ENCODE data around the gene CCDC122.

Gene CCDC122

DNA sequence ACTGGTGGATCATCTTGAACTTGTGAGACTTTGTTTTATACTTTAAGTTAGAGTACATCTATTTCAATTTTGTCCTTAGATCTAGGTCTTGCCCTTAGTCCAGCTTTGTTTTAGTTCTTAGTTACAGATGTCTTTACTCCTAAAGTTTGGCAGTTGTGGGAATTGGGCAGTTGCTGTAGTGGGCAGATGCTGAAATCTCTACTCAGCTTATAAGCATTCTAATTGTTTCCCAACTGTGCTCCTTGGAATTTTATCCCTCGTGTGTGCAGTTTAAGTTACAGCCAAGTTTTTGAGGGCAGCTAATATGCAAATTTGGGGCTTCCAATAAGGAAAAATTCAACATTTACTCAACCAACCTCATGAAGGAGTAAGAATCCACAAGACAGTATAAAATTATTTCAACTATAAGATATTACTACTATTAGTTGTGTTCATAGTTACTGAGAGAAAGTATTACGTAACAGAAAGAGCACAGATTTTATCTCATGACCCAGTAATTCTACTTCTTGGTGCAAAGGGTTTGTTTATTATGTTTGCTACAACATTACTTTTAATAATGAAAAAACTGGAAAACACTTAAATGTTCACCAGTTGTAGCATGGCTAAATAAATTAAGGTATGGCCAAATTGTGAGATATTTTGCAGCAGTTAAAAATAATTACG lies 32.9 kb downstream of the CCDC122 start:
- TF ChIP-seq POLR2AphosphoS5 (IDR thresholded peaks at IDR 0.05; ENCODE audit: low read depth, low read length) (no peak), FOXP2 (optimal IDR thresholded peaks at IDR 0.05; ENCODE audit: borderline replicate concordance, extremely low read depth, extremely low read length, insufficient read depth) (no peak), TAF1 (IDR thresholded peaks at IDR 0.05; ENCODE audit: borderline replicate concordance, insufficient read depth, low read length) (no peak), SIN3A (IDR thresholded peaks at IDR 0.05; ENCODE audit: borderline replicate concordance, insufficient read depth, low read length) (no peak)
- TF ChIP-seq, protein P1, sequence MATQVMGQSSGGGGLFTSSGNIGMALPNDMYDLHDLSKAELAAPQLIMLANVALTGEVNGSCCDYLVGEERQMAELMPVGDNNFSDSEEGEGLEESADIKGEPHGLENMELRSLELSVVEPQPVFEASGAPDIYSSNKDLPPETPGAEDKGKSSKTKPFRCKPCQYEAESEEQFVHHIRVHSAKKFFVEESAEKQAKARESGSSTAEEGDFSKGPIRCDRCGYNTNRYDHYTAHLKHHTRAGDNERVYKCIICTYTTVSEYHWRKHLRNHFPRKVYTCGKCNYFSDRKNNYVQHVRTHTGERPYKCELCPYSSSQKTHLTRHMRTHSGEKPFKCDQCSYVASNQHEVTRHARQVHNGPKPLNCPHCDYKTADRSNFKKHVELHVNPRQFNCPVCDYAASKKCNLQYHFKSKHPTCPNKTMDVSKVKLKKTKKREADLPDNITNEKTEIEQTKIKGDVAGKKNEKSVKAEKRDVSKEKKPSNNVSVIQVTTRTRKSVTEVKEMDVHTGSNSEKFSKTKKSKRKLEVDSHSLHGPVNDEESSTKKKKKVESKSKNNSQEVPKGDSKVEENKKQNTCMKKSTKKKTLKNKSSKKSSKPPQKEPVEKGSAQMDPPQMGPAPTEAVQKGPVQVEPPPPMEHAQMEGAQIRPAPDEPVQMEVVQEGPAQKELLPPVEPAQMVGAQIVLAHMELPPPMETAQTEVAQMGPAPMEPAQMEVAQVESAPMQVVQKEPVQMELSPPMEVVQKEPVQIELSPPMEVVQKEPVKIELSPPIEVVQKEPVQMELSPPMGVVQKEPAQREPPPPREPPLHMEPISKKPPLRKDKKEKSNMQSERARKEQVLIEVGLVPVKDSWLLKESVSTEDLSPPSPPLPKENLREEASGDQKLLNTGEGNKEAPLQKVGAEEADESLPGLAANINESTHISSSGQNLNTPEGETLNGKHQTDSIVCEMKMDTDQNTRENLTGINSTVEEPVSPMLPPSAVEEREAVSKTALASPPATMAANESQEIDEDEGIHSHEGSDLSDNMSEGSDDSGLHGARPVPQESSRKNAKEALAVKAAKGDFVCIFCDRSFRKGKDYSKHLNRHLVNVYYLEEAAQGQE (IDR thresholded peaks at IDR 0.05; ENCODE audit: insufficient read depth in 1 of 2, low read depth in 2 of 2, low read length in 2 of 2), result no peak

DNA sequence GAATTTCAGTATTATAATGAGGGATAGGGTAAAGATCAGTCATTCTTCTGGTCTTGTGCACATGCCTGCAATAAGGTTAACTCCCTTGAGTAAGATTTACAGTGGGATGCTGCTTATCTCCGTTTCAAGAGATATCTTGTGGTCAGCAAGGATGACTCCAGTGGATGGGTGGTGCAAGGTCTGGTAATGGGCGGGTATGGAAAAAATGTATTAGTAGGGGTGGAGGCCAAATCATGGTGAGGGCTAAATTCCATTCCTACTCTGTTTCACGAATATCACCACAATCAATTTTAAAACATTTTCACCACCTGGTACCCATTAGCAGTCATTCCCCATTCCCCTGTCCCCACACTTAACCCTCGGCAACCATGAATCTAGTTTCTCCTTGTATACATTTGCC lies 40.6 kb downstream of the CCDC122 start:
- TF ChIP-seq POLR2AphosphoS5 (IDR thresholded peaks at IDR 0.05; ENCODE audit: low read depth, low read length), result no peak
- no peak for TF ChIP-seq TAF1 (IDR thresholded peaks at IDR 0.05; ENCODE audit: borderline replicate concordance, insufficient read depth, low read length)
- TF ChIP-seq, protein P1 (IDR thresholded peaks at IDR 0.05; ENCODE audit: insufficient read depth in 1 of 2, low read depth in 2 of 2, low read length in 2 of 2), result no peak
- TF ChIP-seq FOXP2 (optimal IDR thresholded peaks at IDR 0.05; ENCODE audit: borderline replicate concordance, extremely low read depth, extremely low read length, insufficient read depth), result no peak
- no peak for TF ChIP-seq SIN3A (IDR thresholded peaks at IDR 0.05; ENCODE audit: borderline replicate concordance, insufficient read depth, low read length)

DNA sequence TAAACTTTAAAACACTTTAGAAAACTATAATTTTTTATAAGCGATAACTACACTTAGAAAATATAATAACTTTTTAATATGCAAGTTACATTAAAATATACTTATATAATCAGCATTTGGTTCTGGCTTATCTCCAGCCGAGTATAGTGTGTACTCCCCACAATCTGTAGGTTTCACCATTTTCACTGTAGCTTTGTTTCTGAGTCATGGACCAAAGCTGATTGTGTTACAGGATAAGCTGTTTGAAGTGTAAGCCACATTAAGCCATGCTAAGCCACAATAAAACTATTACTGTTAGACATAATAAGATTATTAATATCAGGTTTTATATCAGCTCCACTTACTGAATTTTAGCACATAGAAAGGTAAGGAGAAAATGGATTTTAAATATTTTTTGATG lies 43.8 kb downstream of the CCDC122 start:
- TF ChIP-seq, protein P1 (IDR thresholded peaks at IDR 0.05; ENCODE audit: insufficient read depth in 1 of 2, low read depth in 2 of 2, low read length in 2 of 2), result no peak
- TF ChIP-seq POLR2AphosphoS5 (IDR thresholded peaks at IDR 0.05; ENCODE audit: low read depth, low read length) (no peak), TAF1 (IDR thresholded peaks at IDR 0.05; ENCODE audit: borderline replicate concordance, insufficient read depth, low read length) (no peak), FOXP2 (optimal IDR thresholded peaks at IDR 0.05; ENCODE audit: borderline replicate concordance, extremely low read depth, extremely low read length, insufficient read depth) (no peak), SIN3A (IDR thresholded peaks at IDR 0.05; ENCODE audit: borderline replicate concordance, insufficient read depth, low read length) (no peak)

DNA sequence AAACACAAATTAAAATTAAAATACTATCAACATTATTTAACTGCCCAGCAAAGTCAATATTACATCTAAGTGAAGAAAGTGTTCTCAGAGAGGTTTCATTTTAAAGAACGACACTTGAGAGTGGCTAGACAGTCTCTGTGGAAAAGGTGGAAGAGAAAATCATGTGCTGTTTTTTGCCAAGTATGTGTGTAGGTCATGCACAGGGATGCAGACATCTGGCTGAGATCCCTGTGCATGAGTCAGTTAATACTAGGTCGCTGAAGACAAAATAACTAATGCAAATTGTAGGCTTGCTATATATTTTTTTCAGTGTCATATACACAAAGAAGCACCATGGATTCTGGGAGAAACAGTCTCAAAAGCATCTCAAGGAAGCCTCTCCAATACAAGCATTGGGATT lies 48.5 kb downstream of the CCDC122 start:
- no peak for TF ChIP-seq FOXP2 (optimal IDR thresholded peaks at IDR 0.05; ENCODE audit: borderline replicate concordance, extremely low read depth, extremely low read length, insufficient read depth)
- TF ChIP-seq SIN3A (IDR thresholded peaks at IDR 0.05; ENCODE audit: borderline replicate concordance, insufficient read depth, low read length), result no peak
- TF ChIP-seq, protein P1 (IDR thresholded peaks at IDR 0.05; ENCODE audit: insufficient read depth in 1 of 2, low read depth in 2 of 2, low read length in 2 of 2), result no peak

DNA sequence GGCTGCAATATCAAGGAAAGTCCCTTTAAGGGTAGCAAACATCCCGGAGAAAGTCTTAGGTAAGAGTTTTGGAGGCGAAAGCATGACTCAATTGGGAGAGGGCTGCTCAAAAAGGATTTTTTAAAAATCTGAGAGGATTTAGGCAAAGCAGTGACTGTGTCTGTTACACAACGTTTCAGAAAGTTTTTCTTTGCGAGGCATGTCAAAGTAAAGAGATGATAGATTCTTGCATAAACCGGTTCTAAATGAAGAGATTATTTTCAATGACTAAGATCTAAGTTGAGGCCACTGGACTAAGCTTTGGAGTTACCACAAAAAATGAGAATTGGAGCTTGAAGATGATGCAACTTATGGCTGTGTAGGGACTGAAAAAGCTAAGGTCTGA lies 49.1 kb downstream of the CCDC122 start:
- TF ChIP-seq TAF1 (IDR thresholded peaks at IDR 0.05; ENCODE audit: borderline replicate concordance, insufficient read depth, low read length) (no peak), POLR2AphosphoS5 (IDR thresholded peaks at IDR 0.05; ENCODE audit: low read depth, low read length) (no peak), FOXP2 (optimal IDR thresholded peaks at IDR 0.05; ENCODE audit: borderline replicate concordance, extremely low read depth, extremely low read length, insufficient read depth) (no peak), SIN3A (IDR thresholded peaks at IDR 0.05; ENCODE audit: borderline replicate concordance, insufficient read depth, low read length) (no peak)
- TF ChIP-seq, protein P1 (IDR thresholded peaks at IDR 0.05; ENCODE audit: insufficient read depth in 1 of 2, low read depth in 2 of 2, low read length in 2 of 2), result no peak

Measured in PFSK-1 (cell line).